ENCODE results near the gene TAS1R3. TPM values are rescaled to one million over a fixed set of nuclear protein-coding genes. Genes with fewer than 3 reads are reported as not detected.

TAS1R3 gene
- total and polyA plus RNA-seq, 2 of the 4 experiments (the other 2 are of a cell fraction), result under 0.01 to 0.05 TPM

GRCh38 chr1:1311107-1312104 is 19.7 kb upstream of the TAS1R3 start:
- in situ Hi-C loops (cut with MboI; ENCODE audit: low sequenced_read_pairs) (no loop called here), dilution Hi-C loops (cut with HindIII; ENCODE audit: low sequenced_read_pairs, unreplicated experiment) (no loop called here), intact Hi-C loops (cut with micrococcal nuclease) (no loop called here)
- Histone ChIP-seq H3K4me1 (ENCODE audit: control insufficient read depth, insufficient read depth, low read length) (peaks cover 11% of the 10 kb centered on the region), H3K4ac (ENCODE audit: low read depth, low read length) (no peak overlapping the region), H3K4me3 (ENCODE audit: insufficient read depth, low read depth, low read length) (no peak overlapping the region), H3K9me1 (ENCODE audit: insufficient read depth, low read length) (peaks cover 3% of the 10 kb centered on the region), H4K5ac (ENCODE audit: low read depth, low read length) (no peak overlapping the region), H2AK9ac (replicated peaks; ENCODE audit: low read depth, low read length, poor library complexity) (peak overlapping the region; percentile 72), H4K20me1 (ENCODE audit: insufficient read depth, low read length) (peaks cover 43% of the 10 kb centered on the region), H2BK120ac (ENCODE audit: low read depth, low read length) (no peak overlapping the region), H2BK15ac (ENCODE audit: low read depth, low read length) (no peak overlapping the region), H2BK20ac (ENCODE audit: low read depth, low read length) (no peak overlapping the region), H4K91ac (ENCODE audit: insufficient read depth, low read depth, low read length) (no peak overlapping the region), H3K27me3 (ENCODE audit: control insufficient read depth, insufficient read depth, low read length) (no peaks in the 10 kb centered on the region), H4K8ac (ENCODE audit: low read depth in 2 of 2, low read length in 2 of 2) (no peak overlapping the region), H3K56ac (ENCODE audit: extremely low read depth, insufficient read depth, low read length) (no peak overlapping the region), H3K79me1 (ENCODE audit: low read depth in 1 of 2, low read length in 2 of 2) (peaks cover 12 to 49% of the 10 kb centered on the region in 2 experiments), H3K4me2 (ENCODE audit: low read depth, low read length) (no peak overlapping the region), H3K18ac (ENCODE audit: low read depth, low read length) (no peak overlapping the region), H3K36me3 (ENCODE audit: control insufficient read depth, insufficient read depth, low read length) (peaks cover 58% of the 10 kb centered on the region), H2AFZ (replicated peaks; ENCODE audit: low read length, poor library complexity) (no peak overlapping the region), H3K9ac (ENCODE audit: low read depth, low read length) (no peak overlapping the region), H2AK5ac (ENCODE audit: low read depth, low read length) (no peak overlapping the region), H3K14ac (replicated peaks; ENCODE audit: low read depth, low read length) (no peak overlapping the region), H3K27ac (ENCODE audit: insufficient read depth, low read length) (no peak overlapping the region), H3K23ac (ENCODE audit: low read depth, low read length) (no peak overlapping the region), H3K9me3 (ENCODE audit: control insufficient read depth, insufficient read depth, low read length) (no peaks in the 10 kb centered on the region), H2BK5ac (ENCODE audit: low read depth, low read length, poor library complexity, severe bottlenecking) (no peak overlapping the region)
- no TSS peak for BruUV-seq (replicated peaks)
- 94% methylated on average over 13 of the region's 22 CpGs; no CpG with 5 or more reads in 1 of the 2 experiments for WGBS, 2 experiments (ENCODE audit: extremely low coverage in 2 of 2, insufficient read length in 1 of 2)
- no peak for ATAC-seq (ENCODE audit: low read depth)
- CTCF ChIA-PET, result no interaction called here
- DNase-seq, result no peak
- POLR2A ChIA-PET (ENCODE audit: unreplicated experiment), result interaction anchor here (0.6 kb wide), 2 partner anchors 59 to 64 kb away, joined by 3 to 4 read pairs; partner anchors contain the start of gene AURKAIP1
- TF ChIP-seq FOS (IDR thresholded peaks at IDR 0.05; ENCODE audit: low read depth, low read length) (no peak), MAFK (IDR thresholded peaks at IDR 0.05; ENCODE audit: low read depth, low read length) (no peak), CEBPB (IDR thresholded peaks at IDR 0.05; ENCODE audit: low read depth, low read length) (no peak), POLR2A (IDR thresholded peaks at IDR 0.05; ENCODE audit: low read depth, low read length) (no peak), ELK1 (IDR thresholded peaks at IDR 0.05; ENCODE audit: borderline replicate concordance, low read depth, low read length) (no peak), MXI1 (IDR thresholded peaks at IDR 0.05; ENCODE audit: borderline replicate concordance, low read depth, low read length) (no peak), NFE2L2 (IDR thresholded peaks at IDR 0.05; ENCODE audit: low read depth, low read length) (no peak), RCOR1 (IDR thresholded peaks at IDR 0.05; ENCODE audit: insufficient replicate concordance, low read length) (no peak), MAZ (IDR thresholded peaks at IDR 0.05; ENCODE audit: borderline replicate concordance, low read depth, low read length) (no peak), CHD1 (IDR thresholded peaks at IDR 0.05; ENCODE audit: low read depth, low read length) (no peak), RFX5 (IDR thresholded peaks at IDR 0.05; ENCODE audit: low read depth, low read length) (no peak), RAD21 (IDR thresholded peaks at IDR 0.05; ENCODE audit: low read length) (no peak), USF2 (IDR thresholded peaks at IDR 0.05; ENCODE audit: low read depth, low read length) (no peak), SMC3 (IDR thresholded peaks at IDR 0.05; ENCODE audit: low read depth, low read length) (no peak)
